ENCODE data around the gene MAML3.

GRCh38 chr4:140094438-140095420, 59.3 kb downstream of the MAML3 start:
- TF ChIP-seq POLR2A (IDR thresholded peaks at IDR 0.05; ENCODE audit: low read length) (no peak), GATA1 (IDR thresholded peaks at IDR 0.05; ENCODE audit: low read depth, low read length) (no peak)
